ENCODE data around the gene ADAMTSL1.

Gene ADAMTSL1

DNA sequence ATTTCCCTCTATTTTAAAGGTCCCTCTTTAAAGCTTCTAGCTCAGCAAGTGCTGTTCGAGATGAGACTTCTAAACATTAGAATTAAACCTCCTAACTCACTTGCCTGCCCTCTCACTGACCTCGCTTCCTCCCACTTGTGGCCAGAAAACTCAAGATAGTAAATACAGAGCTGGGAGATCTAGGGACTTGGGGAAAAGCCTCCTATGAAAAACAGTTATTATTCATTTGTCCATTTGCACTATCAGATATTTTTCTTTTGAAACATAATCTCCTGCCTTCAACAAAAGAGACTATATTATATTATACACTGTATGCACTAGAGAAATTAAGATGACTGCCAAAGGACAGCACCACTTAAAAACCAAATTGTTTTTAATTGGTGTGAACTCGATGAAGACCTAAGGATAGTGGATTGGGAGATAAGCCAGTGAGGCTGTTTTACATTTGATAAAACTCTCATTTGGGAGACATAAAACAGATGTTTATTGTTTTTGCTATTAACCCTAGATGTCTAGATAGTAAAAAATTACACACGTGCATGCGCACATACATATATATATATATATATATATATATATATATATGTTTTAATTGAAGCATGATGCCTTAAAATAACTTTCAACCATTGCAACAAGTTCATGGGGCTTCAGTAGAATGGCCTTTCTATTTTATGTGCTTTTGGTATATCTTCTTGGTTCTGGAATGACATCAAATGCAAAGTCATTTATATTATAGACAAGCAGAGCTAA lies 229.4 kb downstream of the ADAMTSL1 start:
- DNase-seq (ENCODE audit: low read depth) = no peak

DNA sequence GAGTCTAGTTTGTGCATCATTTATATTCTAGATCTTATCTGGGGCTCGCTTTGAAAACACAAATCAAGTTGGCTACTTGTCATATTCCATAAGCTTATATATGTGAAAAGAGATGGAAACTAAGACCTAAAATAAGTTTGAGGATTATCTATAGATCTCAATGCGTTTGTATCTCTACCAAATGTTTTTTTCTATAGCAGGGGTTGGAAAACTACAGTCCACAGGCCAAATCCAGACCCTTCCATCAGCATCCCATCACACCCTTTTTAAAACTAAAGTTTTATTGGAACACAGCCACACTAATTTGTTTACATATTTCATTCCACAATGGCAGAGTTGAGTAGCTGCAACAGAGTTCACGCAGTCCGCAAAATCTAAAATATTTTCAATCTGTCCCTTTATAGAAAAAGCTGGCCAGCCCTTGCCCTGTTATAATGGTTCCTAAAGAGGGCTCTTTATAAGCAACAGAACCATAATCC lies 230.0 kb downstream of the ADAMTSL1 start:
- DNase-seq (ENCODE audit: low read depth) = no peak

- DNase-seq (ENCODE audit: low read depth) = no peak
These were observed 231.9 kb downstream of the ADAMTSL1 start for GRCh38 chr9:18705796-18706392.

DNA sequence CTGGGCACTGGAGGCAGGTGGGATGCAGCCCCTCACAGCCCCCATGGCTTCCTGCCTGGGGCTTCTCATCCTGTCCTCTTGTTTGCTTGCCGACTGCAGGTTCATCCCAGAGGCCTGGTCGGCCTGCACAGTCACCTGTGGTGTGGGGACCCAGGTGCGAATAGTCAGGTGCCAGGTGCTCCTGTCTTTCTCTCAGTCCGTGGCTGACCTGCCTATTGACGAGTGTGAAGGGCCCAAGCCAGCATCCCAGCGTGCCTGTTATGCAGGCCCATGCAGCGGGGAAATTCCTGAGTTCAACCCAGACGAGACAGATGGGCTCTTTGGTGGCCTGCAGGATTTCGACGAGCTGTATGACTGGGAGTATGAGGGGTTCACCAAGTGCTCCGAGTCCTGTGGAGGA lies 232.7 kb downstream of the ADAMTSL1 start:
- no peak for DNase-seq (ENCODE audit: low read depth)

GRCh38 chr9:18707061-18707461 lies 233.1 kb downstream of the ADAMTSL1 start:
- no peak for DNase-seq (ENCODE audit: low read depth)

- no peak for DNase-seq (ENCODE audit: low read depth)
These were observed 233.7 kb downstream of the ADAMTSL1 start for GRCh38 chr9:18707489-18708205.

DNA sequence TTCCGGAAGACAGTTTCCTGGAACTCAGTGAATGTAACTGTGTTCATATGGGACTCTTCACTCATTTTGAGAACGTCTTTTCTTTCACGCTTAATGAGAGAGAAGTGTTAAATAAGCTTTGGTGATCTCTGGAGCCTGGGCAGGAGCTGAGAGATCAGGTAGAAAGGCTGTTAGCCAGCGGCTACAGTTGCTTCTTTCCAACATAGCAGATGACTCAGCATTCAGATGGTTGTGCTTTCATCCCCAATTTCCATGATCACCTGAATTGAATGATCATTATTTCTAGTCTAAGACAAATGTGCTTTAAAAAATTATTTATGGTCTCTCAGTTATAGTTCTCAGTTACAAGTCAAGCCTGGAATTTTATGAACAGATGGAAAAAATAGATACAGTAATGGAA lies 234.5 kb downstream of the ADAMTSL1 start:
- DNase-seq (ENCODE audit: low read depth) = no peak

DNA sequence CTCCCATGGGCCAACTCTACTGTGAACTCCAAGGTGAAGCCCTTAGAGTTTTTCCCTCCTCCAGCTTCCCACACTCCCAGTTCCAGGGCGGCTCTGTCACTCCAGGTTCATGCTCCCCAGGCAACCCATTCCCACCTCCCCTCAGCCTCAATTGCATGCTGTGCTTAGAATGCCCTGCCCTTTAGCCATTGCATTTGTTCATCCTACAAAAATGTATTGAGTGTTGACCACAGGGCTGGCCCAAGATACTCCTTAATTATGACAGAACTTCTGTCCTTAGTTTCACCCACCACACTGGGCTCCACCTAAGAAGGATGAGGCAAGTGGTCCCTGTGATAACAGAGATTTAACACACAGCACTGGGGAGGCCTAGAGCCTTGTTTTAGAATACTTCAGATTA lies 236.1 kb downstream of the ADAMTSL1 start:
- DNase-seq (ENCODE audit: low read depth) = no peak

DNA sequence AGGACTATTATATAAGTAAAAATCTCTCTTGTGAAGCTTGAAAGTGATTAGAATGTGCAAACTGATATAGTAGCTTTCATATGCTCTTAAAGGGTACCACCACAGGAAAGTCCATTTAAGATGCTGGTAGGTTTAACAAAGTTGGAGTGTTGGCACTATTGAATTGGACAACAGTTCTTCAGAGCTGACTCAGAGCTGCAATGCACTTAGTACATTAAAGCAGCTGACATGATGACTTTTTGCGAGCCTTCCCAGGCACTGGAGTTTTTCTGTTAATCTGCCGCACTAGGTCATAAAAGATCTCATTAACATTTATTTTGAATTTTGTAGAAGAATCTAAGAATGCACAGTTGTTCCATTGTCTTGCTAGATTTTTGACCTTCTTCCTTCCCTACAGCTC lies 243.8 kb downstream of the ADAMTSL1 start:
- DNase-seq (ENCODE audit: low read depth) = no peak

- no peak for DNase-seq (ENCODE audit: low read depth)
These were observed 244.4 kb downstream of the ADAMTSL1 start for GRCh38 chr9:18718393-18718792.

DNA sequence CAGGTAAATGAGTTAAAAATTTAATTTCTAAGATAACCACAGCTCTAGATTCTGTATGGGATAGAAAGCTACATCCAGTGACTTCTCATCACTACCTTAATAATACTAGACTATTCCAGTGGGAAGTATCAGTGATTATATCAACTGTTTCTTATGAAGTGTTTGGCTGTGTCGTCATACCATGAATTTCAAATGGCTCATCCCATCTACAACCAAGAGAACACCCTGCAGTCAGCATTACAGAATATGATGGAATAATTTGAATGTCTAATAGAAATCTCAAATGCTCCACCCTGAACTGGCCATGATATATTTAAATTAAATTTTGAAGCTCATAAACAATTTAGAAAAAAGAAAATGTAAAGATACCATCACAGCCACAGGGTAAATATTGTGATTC lies 245.0 kb downstream of the ADAMTSL1 start:
- DNase-seq (ENCODE audit: low read depth) = no peak

GRCh38 chr9:18720691-18721090 lies 246.7 kb downstream of the ADAMTSL1 start:
- no peak for DNase-seq (ENCODE audit: low read depth)

DNA sequence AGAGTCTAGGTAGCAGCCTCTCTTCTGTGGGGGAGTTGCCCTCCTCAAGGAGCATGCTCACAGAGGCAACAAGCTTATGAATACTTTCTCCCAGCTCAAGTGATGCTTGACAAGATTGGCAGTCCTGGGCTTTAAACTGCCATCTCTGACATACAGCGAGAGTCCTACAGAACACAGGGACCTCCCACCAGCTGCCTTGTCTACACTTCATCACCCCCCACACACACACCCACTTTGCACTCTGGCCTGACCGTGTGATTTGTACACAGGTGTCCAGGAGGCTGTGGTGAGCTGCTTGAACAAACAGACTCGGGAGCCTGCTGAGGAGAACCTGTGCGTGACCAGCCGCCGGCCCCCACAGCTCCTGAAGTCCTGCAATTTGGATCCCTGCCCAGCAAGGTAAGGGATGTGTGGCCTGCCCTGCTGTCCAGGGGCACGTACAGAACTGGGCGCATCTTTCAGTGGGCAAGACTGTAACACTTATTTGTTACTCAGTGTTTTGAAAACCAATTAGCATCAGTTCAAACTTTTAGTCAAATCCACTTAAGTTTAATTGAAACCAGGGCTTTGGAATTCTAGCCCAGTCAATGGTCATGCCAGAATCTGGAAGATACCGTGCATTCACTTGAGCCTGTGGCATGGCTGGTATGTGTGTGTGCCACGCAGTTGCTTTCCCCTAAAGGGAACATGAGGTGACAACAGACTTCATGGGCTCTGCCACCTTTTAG lies 247.5 kb downstream of the ADAMTSL1 start:
- no peak for DNase-seq (ENCODE audit: low read depth)

DNA sequence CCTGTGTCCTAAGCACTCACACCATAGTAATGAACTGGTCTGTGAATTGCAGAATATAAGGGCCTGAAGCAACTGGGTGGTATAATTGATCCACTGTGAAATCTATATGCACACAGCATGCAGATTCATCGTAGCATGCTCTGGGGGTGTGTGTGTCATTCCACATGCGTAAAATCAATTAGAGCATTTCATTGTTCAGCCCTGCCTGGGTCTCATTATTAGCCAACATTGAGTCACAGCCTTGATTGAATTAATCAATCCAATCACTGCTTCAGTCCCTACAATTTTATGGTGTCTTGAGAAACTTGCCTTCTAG lies 248.0 kb downstream of the ADAMTSL1 start:
- no peak for DNase-seq (ENCODE audit: low read depth)

DNA sequence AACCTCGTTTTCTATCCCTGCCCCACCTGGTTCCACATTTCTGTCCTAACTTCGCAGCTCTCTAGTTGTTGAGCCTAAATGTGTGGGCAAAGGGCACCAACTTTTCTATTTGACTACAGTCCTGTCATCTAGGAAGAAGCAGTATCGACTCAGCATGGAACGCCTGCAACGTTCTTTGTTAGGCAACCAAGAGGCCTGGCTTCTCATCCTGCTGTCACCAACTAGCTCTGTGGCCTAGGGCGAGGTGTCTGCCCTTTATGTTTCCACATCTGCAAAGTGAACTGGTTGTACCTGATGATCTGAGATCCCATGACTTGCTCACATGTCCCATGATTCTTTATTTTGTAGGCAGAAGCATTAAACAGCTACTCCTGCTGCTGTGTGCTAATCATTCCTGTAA lies 248.9 kb downstream of the ADAMTSL1 start:
- no peak for DNase-seq (ENCODE audit: low read depth)

DNA sequence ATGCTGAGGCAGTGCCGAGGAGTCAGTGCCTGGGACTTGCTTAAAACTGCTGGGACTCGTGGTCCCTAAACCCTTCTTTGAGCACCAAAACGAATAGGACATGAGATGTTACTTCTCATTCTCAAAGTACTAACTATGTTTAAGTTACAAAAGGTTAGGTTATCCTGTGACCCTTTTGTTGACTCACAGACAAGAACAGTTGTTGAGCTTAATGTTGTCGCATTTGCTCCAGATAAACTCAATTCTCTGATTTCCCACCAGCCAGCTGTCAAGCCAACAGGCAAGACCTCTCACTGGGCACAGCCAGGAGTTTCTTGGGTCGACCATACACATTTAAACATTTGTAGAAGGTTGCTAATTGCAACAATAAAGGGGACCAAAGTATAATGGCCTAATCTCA lies 249.4 kb downstream of the ADAMTSL1 start:
- no peak for DNase-seq (ENCODE audit: low read depth)

- DNase-seq (ENCODE audit: low read depth) = no peak
These were observed 252.6 kb downstream of the ADAMTSL1 start for GRCh38 chr9:18726546-18726945.

DNA sequence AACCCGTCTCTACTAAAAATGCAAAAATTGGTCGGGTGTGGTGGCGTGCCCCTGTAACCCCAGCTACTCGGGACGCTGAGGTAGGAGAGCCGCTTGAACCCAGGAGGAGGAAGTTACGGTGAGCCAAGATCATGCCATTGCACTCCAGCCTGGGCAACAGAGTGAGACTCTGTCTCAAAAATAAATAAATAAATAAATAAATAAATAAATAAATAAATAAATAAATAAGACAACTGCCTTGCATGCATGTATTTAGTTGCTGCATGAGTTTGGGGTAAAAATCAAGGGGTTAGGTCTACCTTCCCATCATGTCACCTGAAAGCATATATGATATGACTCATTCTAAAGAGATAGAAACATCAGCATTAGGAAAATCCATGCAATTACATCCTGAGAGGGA lies 254.0 kb downstream of the ADAMTSL1 start:
- DNase-seq (ENCODE audit: low read depth) = no peak

- DNase-seq (ENCODE audit: low read depth) = no peak
These were observed 254.7 kb downstream of the ADAMTSL1 start for GRCh38 chr9:18728642-18729041.

GRCh38 chr9:18730241-18730640 lies 256.3 kb downstream of the ADAMTSL1 start:
- DNase-seq (ENCODE audit: low read depth) = no peak

GRCh38 chr9:18739127-18739526 lies 265.2 kb downstream of the ADAMTSL1 start:
- no peak for DNase-seq (ENCODE audit: low read depth)

DNA sequence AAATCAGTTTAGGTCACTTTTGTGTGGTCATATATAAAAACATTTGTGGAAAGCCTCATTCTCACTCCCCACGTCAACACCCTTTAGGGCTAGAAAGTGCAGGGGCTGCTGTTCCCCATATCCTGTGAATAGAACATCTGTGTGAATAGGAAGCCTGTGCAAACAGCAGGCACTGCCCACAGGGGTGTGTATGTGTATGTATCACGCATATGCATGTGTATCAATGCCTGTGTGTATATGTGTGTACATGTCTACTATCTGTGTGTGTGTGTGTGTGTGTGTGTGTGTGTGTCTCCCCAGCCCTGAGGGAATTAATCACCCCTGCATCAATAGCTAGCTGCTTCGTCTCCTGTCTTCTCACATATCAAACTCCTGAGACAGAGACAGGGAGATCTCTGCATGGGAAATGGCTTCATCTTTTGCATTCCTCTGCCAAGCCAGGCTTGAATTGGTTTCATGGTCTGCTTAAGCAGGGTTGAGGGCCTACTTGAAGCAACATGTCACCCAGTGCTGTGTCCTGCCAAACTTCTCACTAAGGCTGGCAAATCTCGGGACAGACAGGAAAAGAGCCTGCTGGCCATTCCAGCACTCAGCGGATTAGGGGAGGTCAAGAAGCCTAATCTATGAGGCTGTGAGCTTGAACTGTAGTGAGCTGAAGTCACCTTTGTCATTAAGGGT lies 265.8 kb downstream of the ADAMTSL1 start:
- DNase-seq (ENCODE audit: low read depth) = no peak
